GM19328 (cell line): Measurements from ENCODE around the gene DRD3.

Source experiments
- ATAC-seq: cut with Tn5 transposase; IDR thresholded peaks from one replicate; pipeline ENCODE4 v1.9.1; 2021; ENCODE audit warnings: mild to moderate bottlenecking, moderate library complexity; ENCODE audit not compliant: unreplicated experiment

The DRD3 gene

GRCh38 chr3:114122027-114122709 lies 56.7 kb downstream of the DRD3 start:
- ATAC-seq: no peak

GRCh38 chr3:114120211-114120610 lies 58.6 kb downstream of the DRD3 start:
- no peak for ATAC-seq

GRCh38 chr3:114119776-114120175 lies 59.1 kb downstream of the DRD3 start:
- no peak for ATAC-seq

- ATAC-seq: no peak
Observed at GRCh38 chr3:114115143-114115542, 63.7 kb downstream of the DRD3 start.

GRCh38 chr3:114114719-114115118 lies 64.1 kb downstream of the DRD3 start:
- no peak for ATAC-seq

- ATAC-seq: no peak
Observed at GRCh38 chr3:114112696-114113095, 66.2 kb downstream of the DRD3 start.

- ATAC-seq: no peak
Observed at GRCh38 chr3:114111060-114111770, 67.6 kb downstream of the DRD3 start.

GRCh38 chr3:114110439-114110838 lies 68.4 kb downstream of the DRD3 start:
- no peak for ATAC-seq

- ATAC-seq: no peak
Observed at GRCh38 chr3:114108137-114108536, 70.7 kb downstream of the DRD3 start.

GRCh38 chr3:114104414-114104813 lies 74.4 kb downstream of the DRD3 start:
- ATAC-seq: no peak

- ATAC-seq: no peak
Observed at GRCh38 chr3:114103858-114104257, 75.0 kb downstream of the DRD3 start.

- ATAC-seq: no peak
Observed at GRCh38 chr3:114103181-114103580, 75.7 kb downstream of the DRD3 start.

- ATAC-seq: no peak
Observed at GRCh38 chr3:114101101-114101500, 77.8 kb downstream of the DRD3 start.

GRCh38 chr3:114095796-114096195 lies 83.1 kb downstream of the DRD3 start:
- no peak for ATAC-seq

GRCh38 chr3:114093596-114093995 lies 85.3 kb downstream of the DRD3 start:
- ATAC-seq: no peak

GRCh38 chr3:114093016-114093380 lies 85.9 kb downstream of the DRD3 start:
- ATAC-seq: no peak

GRCh38 chr3:114092151-114093015 lies 86.5 kb downstream of the DRD3 start:
- ATAC-seq: no peak

GRCh38 chr3:114089675-114090074 lies 89.2 kb downstream of the DRD3 start:
- no peak for ATAC-seq

GRCh38 chr3:114086356-114086755 lies 92.5 kb downstream of the DRD3 start:
- no peak for ATAC-seq

GRCh38 chr3:114083112-114083511 lies 95.7 kb downstream of the DRD3 start:
- no peak for ATAC-seq

- no peak for ATAC-seq
Observed at GRCh38 chr3:114081037-114081436, 97.8 kb downstream of the DRD3 start.

GRCh38 chr3:114080201-114080600 lies 98.7 kb downstream of the DRD3 start:
- no peak for ATAC-seq
